ENCODE data around the gene SGCB.

SGCB gene

GRCh38 chr4:52006887-52007286 lies 31.2 kb downstream of the SGCB start:
- Histone ChIP-seq H2BK120ac (ENCODE audit: low read depth, low read length) (no peak overlapping the region), H2BK5ac (ENCODE audit: low read length) (no peak overlapping the region), H2AFZ (ENCODE audit: low read length) (no peak overlapping the region), H3K4me2 (ENCODE audit: insufficient read depth, low read length, poor library complexity, severe bottlenecking) (no peak overlapping the region), H4K8ac (ENCODE audit: low read depth, low read length) (no peak overlapping the region), H3K23ac (ENCODE audit: low read depth, low read length, poor library complexity) (no peak overlapping the region), H2BK15ac (ENCODE audit: low read length) (no peak overlapping the region), H2BK12ac (ENCODE audit: low read length) (no peak overlapping the region), H3K9me3 (replicated peaks in 1 of 2; ENCODE audit: control insufficient read depth in 2 of 2, insufficient read depth in 1 of 2, low read depth in 1 of 2, low read length in 2 of 2) (no peaks in the 10 kb centered on the region), H3K27me3 (ENCODE audit: control insufficient read depth in 3 of 3, insufficient read depth in 3 of 3, low read depth in 1 of 3, low read length in 3 of 3) (no peaks in the 10 kb centered on the region), H3K4me3 (ENCODE audit: low read length in 2 of 2) (no peak overlapping the region), H3K36me3 (replicated peaks in 1 of 2; ENCODE audit: control insufficient read depth in 2 of 2, insufficient read depth in 2 of 2, low read length in 2 of 2) (no peaks in the 10 kb centered on the region), H3K9ac (ENCODE audit: low read depth, low read length, poor library complexity) (no peak overlapping the region), H3K18ac (ENCODE audit: low read length) (no peak overlapping the region), H3K14ac (ENCODE audit: low read length) (no peak overlapping the region), H2AK5ac (ENCODE audit: low read depth, low read length) (no peak overlapping the region), H3K27ac (replicated peaks; ENCODE audit: low read length) (no peak overlapping the region), H3K4ac (ENCODE audit: low read length) (no peak overlapping the region), H3K4me1 (ENCODE audit: control insufficient read depth in 2 of 2, insufficient read depth in 1 of 2, low read depth in 1 of 2, low read length in 2 of 2) (no peaks in the 10 kb centered on the region), H3K79me1 (ENCODE audit: low read depth, low read length) (no peaks in the 10 kb centered on the region), H4K91ac (ENCODE audit: low read depth, low read length, poor library complexity) (no peak overlapping the region)
- no peak for DNase-seq (ENCODE audit: low spot score)
- WGBS, 2 donors (ENCODE audit: extremely low coverage in 2 of 2, insufficient read length in 2 of 2, insufficient replicate concordance in 1 of 2): no CpG with 5 or more reads among the region's 4 CpGs

DNA sequence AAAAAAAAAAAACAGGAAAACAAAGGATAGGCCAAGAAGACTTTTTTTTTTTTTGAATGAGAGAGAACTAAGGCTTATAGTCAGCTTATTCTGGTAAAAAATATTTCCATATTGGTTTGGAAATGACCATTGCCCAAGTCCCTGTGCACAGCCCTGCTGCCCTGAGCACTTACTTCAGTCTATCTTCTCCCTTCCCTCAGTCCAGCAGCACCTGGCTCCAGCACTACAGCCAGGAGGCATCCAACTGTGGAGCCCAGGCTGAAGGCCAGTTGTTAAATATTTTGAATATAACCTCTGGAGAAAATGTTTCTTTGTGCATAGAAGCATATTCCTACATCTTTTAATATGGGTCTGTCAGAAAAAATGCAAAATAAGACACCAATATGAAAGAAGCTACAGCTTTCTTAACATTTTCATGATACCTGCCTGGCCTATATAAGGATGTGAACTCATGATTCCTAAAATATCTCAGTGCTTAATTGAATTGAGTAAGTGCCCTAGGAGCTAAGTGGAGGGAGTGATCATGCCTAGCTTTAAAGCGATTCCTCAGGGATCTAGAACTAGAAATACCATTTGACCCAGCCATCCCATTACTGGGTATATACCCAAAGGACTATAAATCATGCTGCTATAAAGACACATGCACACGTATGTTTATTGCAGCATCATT lies 32.4 kb downstream of the SGCB start:
- Histone ChIP-seq H3K18ac (ENCODE audit: low read length) (no peak overlapping the region), H2BK5ac (ENCODE audit: low read length) (no peak overlapping the region), H2BK15ac (ENCODE audit: low read length) (no peak overlapping the region), H2BK12ac (ENCODE audit: low read length) (no peak overlapping the region), H3K9me3 (replicated peaks in 1 of 2; ENCODE audit: control insufficient read depth in 2 of 2, insufficient read depth in 1 of 2, low read depth in 1 of 2, low read length in 2 of 2) (no peaks in the 10 kb centered on the region), H3K79me1 (ENCODE audit: low read depth, low read length) (no peaks in the 10 kb centered on the region), H3K27ac (replicated peaks; ENCODE audit: low read length) (no peak overlapping the region), H2AFZ (ENCODE audit: low read length) (no peak overlapping the region), H3K23ac (ENCODE audit: low read depth, low read length, poor library complexity) (no peak overlapping the region), H2AK5ac (ENCODE audit: low read depth, low read length) (no peak overlapping the region), H4K8ac (ENCODE audit: low read depth, low read length) (no peak overlapping the region), H3K4ac (ENCODE audit: low read length) (no peak overlapping the region), H3K4me3 (ENCODE audit: low read length in 2 of 2) (no peak overlapping the region), H3K27me3 (ENCODE audit: control insufficient read depth in 3 of 3, insufficient read depth in 3 of 3, low read depth in 1 of 3, low read length in 3 of 3) (no peaks in the 10 kb centered on the region), H3K14ac (ENCODE audit: low read length) (no peak overlapping the region), H3K4me2 (ENCODE audit: insufficient read depth, low read length, poor library complexity, severe bottlenecking) (no peak overlapping the region), H4K91ac (ENCODE audit: low read depth, low read length, poor library complexity) (no peak overlapping the region), H3K9ac (ENCODE audit: low read depth, low read length, poor library complexity) (no peak overlapping the region), H3K4me1 (ENCODE audit: control insufficient read depth in 2 of 2, insufficient read depth in 1 of 2, low read depth in 1 of 2, low read length in 2 of 2) (no peaks in the 10 kb centered on the region), H2BK120ac (ENCODE audit: low read depth, low read length) (no peak overlapping the region), H3K36me3 (replicated peaks in 1 of 2; ENCODE audit: control insufficient read depth in 2 of 2, insufficient read depth in 2 of 2, low read length in 2 of 2) (no peaks in the 10 kb centered on the region)
- no peak for DNase-seq (ENCODE audit: low spot score)
- no CpG with 5 or more reads among the region's 2 CpGs for WGBS, 2 donors (ENCODE audit: extremely low coverage in 2 of 2, insufficient read length in 2 of 2, insufficient replicate concordance in 1 of 2)

GRCh38 chr4:52004414-52004813 lies 33.7 kb downstream of the SGCB start:
- no peak overlapping the region for H2BK12ac ChIP-seq (ENCODE audit: low read length)
- H3K4me2 ChIP-seq (ENCODE audit: insufficient read depth, low read length, poor library complexity, severe bottlenecking): no peak overlapping the region
- H2BK120ac ChIP-seq (ENCODE audit: low read depth, low read length): no peak overlapping the region
- no peak overlapping the region for H3K14ac ChIP-seq (ENCODE audit: low read length)
- no peak overlapping the region for H2AK5ac ChIP-seq (ENCODE audit: low read depth, low read length)
- H2BK15ac ChIP-seq (ENCODE audit: low read length): no peak overlapping the region
- H3K23ac ChIP-seq (ENCODE audit: low read depth, low read length, poor library complexity): no peak overlapping the region
- no peak overlapping the region for H3K4ac ChIP-seq (ENCODE audit: low read length)
- no peaks in the 10 kb centered on the region for H3K9me3 ChIP-seq (replicated peaks in 1 of 2; ENCODE audit: control insufficient read depth in 2 of 2, insufficient read depth in 1 of 2, low read depth in 1 of 2, low read length in 2 of 2)
- no peak for DNase-seq (ENCODE audit: low spot score)
- H4K8ac ChIP-seq (ENCODE audit: low read depth, low read length): no peak overlapping the region
- H3K27me3 ChIP-seq (ENCODE audit: control insufficient read depth in 3 of 3, insufficient read depth in 3 of 3, low read depth in 1 of 3, low read length in 3 of 3): no peaks in the 10 kb centered on the region
- H3K27ac ChIP-seq (replicated peaks; ENCODE audit: low read length): no peak overlapping the region
- H3K4me3 ChIP-seq (ENCODE audit: low read length in 2 of 2): no peak overlapping the region
- H3K9ac ChIP-seq (ENCODE audit: low read depth, low read length, poor library complexity): no peak overlapping the region
- no peaks in the 10 kb centered on the region for H3K4me1 ChIP-seq (ENCODE audit: control insufficient read depth in 2 of 2, insufficient read depth in 1 of 2, low read depth in 1 of 2, low read length in 2 of 2)
- H4K91ac ChIP-seq (ENCODE audit: low read depth, low read length, poor library complexity): no peak overlapping the region
- H2AFZ ChIP-seq (ENCODE audit: low read length): no peak overlapping the region
- no peaks in the 10 kb centered on the region for H3K36me3 ChIP-seq (replicated peaks in 1 of 2; ENCODE audit: control insufficient read depth in 2 of 2, insufficient read depth in 2 of 2, low read length in 2 of 2)
- H3K18ac ChIP-seq (ENCODE audit: low read length): no peak overlapping the region
- H2BK5ac ChIP-seq (ENCODE audit: low read length): no peak overlapping the region
- no peaks in the 10 kb centered on the region for H3K79me1 ChIP-seq (ENCODE audit: low read depth, low read length)

DNA sequence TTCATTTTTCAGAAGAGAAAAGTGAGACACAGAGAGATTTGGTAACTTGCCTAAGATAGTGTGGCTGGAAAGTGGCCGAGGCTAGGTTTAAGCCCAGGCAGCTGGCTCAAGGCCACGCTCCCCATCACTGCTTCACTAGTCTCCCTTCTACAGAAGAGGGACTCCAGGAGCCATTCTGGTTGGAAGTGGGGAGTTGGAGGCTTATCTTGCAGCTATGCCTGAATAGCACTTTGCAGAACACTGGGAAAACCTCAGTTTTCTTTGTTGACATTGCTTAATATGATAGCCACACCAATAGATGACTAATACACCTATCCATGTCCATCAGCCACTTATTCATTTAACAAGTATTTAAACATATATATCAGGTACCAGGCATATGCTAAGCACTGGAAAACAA lies 36.5 kb downstream of the SGCB start:
- H2BK12ac ChIP-seq (ENCODE audit: low read length): no peak overlapping the region
- H3K4ac ChIP-seq (ENCODE audit: low read length): no peak overlapping the region
- DNase-seq (ENCODE audit: low spot score): no peak
- no peaks in the 10 kb centered on the region for H3K9me3 ChIP-seq (replicated peaks in 1 of 2; ENCODE audit: control insufficient read depth in 2 of 2, insufficient read depth in 1 of 2, low read depth in 1 of 2, low read length in 2 of 2)
- no peaks in the 10 kb centered on the region for H3K36me3 ChIP-seq (replicated peaks in 1 of 2; ENCODE audit: control insufficient read depth in 2 of 2, insufficient read depth in 2 of 2, low read length in 2 of 2)
- H3K27ac ChIP-seq (replicated peaks; ENCODE audit: low read length): no peak overlapping the region
- no peak overlapping the region for H2BK120ac ChIP-seq (ENCODE audit: low read depth, low read length)
- H4K8ac ChIP-seq (ENCODE audit: low read depth, low read length): no peak overlapping the region
- H3K23ac ChIP-seq (ENCODE audit: low read depth, low read length, poor library complexity): no peak overlapping the region
- H3K9ac ChIP-seq (ENCODE audit: low read depth, low read length, poor library complexity): no peak overlapping the region
- no peak overlapping the region for H3K14ac ChIP-seq (ENCODE audit: low read length)
- no peak overlapping the region for H2AK5ac ChIP-seq (ENCODE audit: low read depth, low read length)
- no CpG with 5 or more reads among the region's 2 CpGs for WGBS, 2 donors (ENCODE audit: extremely low coverage in 2 of 2, insufficient read length in 2 of 2, insufficient replicate concordance in 1 of 2)
- no peak overlapping the region for H3K4me3 ChIP-seq (ENCODE audit: low read length in 2 of 2)
- H4K91ac ChIP-seq (ENCODE audit: low read depth, low read length, poor library complexity): no peak overlapping the region
- no peaks in the 10 kb centered on the region for H3K79me1 ChIP-seq (ENCODE audit: low read depth, low read length)
- no peak overlapping the region for H3K4me2 ChIP-seq (ENCODE audit: insufficient read depth, low read length, poor library complexity, severe bottlenecking)
- H3K27me3 ChIP-seq (ENCODE audit: control insufficient read depth in 3 of 3, insufficient read depth in 3 of 3, low read depth in 1 of 3, low read length in 3 of 3): no peaks in the 10 kb centered on the region
- no peak overlapping the region for H2BK5ac ChIP-seq (ENCODE audit: low read length)
- H3K4me1 ChIP-seq (ENCODE audit: control insufficient read depth in 2 of 2, insufficient read depth in 1 of 2, low read depth in 1 of 2, low read length in 2 of 2): peaks cover 0 to 4% of the 10 kb centered on the region in 2 donors
- H3K18ac ChIP-seq (ENCODE audit: low read length): no peak overlapping the region
- H2AFZ ChIP-seq (ENCODE audit: low read length): no peak overlapping the region
- H2BK15ac ChIP-seq (ENCODE audit: low read length): no peak overlapping the region

All from neuronal stem cell (in vitro differentiated cells).